Midbrain (tissue), 1 donor: Measurements from ENCODE around the gene LY6G5B.

Experiments used
- DNase-seq: peaks from one replicate; lab custom pipeline; 2025; lab: John Stamatoyannopoulos, UW

LY6G5B gene

GRCh38 chr6:31641370-31641769 lies 28.4 kb upstream of the LY6G5B start:
- no peak for DNase-seq

- no peak for DNase-seq
Measured at GRCh38 chr6:31642798-31643570, 26.8 kb upstream of the LY6G5B start.

GRCh38 chr6:31643818-31644454 lies 25.8 kb upstream of the LY6G5B start:
- DNase-seq: no peak

- no peak for DNase-seq
Measured at GRCh38 chr6:31645325-31645724, 24.5 kb upstream of the LY6G5B start.

GRCh38 chr6:31651602-31652191 lies 18.1 kb upstream of the LY6G5B start:
- peak; percentile 58 for DNase-seq

GRCh38 chr6:31652925-31653724 lies 16.7 kb upstream of the LY6G5B start:
- peak; percentile 98 for DNase-seq

- DNase-seq: no peak
Measured at GRCh38 chr6:31654574-31655348, 15.0 kb upstream of the LY6G5B start.

- no peak for DNase-seq
Measured at GRCh38 chr6:31655349-31656237, 14.2 kb upstream of the LY6G5B start, which contains the start of gene APOM. APOM (plus strand) TSS chr6:31655894; CDS start chr6:31655967, 73 bp downstream.

- DNase-seq: no peak
Measured at GRCh38 chr6:31657406-31658157, 12.2 kb upstream of the LY6G5B start.

- DNase-seq: no peak
Measured at GRCh38 chr6:31658158-31658688, 11.6 kb upstream of the LY6G5B start.

GRCh38 chr6:31658983-31659648 lies 10.7 kb upstream of the LY6G5B start:
- DNase-seq: no peak

- DNase-seq: no peak
Measured at GRCh38 chr6:31659649-31660380, 10.0 kb upstream of the LY6G5B start.

GRCh38 chr6:31660381-31661261 lies 9.2 kb upstream of the LY6G5B start, which contains the start of gene C6orf47:
C6orf47 (minus strand) TSS chr6:31660778; CDS start chr6:31659947, 831 bp downstream.
- DNase-seq: peak; percentile 79

- DNase-seq: no peak
Measured at GRCh38 chr6:31661262-31662123, 8.3 kb upstream of the LY6G5B start.

- no peak for DNase-seq
Measured at GRCh38 chr6:31662124-31662723, 7.6 kb upstream of the LY6G5B start.
